ENCODE results near the gene TSEN15.

The TSEN15 gene

GRCh38 chr1:184051485-184052193 is at the start of gene TSEN15:
TSS of gene TSEN15 (plus strand) at chr1:184051730. CDS start at chr1:184051756, 26 bp downstream.
- no peak for TF ChIP-seq SNAI2 (CRISPR knock-in tag; IDR thresholded peaks at IDR 0.05)
- peak; percentile 24; the same call in 1 of the 2 replicates for TF ChIP-seq RARB (CRISPR knock-in tag; IDR thresholded peaks at IDR 0.05)
- peak; percentile 97 for ATAC-seq

GRCh38 chr1:184002071-184002470 is 49.5 kb upstream of the TSEN15 start:
- TF ChIP-seq, protein P1, sequence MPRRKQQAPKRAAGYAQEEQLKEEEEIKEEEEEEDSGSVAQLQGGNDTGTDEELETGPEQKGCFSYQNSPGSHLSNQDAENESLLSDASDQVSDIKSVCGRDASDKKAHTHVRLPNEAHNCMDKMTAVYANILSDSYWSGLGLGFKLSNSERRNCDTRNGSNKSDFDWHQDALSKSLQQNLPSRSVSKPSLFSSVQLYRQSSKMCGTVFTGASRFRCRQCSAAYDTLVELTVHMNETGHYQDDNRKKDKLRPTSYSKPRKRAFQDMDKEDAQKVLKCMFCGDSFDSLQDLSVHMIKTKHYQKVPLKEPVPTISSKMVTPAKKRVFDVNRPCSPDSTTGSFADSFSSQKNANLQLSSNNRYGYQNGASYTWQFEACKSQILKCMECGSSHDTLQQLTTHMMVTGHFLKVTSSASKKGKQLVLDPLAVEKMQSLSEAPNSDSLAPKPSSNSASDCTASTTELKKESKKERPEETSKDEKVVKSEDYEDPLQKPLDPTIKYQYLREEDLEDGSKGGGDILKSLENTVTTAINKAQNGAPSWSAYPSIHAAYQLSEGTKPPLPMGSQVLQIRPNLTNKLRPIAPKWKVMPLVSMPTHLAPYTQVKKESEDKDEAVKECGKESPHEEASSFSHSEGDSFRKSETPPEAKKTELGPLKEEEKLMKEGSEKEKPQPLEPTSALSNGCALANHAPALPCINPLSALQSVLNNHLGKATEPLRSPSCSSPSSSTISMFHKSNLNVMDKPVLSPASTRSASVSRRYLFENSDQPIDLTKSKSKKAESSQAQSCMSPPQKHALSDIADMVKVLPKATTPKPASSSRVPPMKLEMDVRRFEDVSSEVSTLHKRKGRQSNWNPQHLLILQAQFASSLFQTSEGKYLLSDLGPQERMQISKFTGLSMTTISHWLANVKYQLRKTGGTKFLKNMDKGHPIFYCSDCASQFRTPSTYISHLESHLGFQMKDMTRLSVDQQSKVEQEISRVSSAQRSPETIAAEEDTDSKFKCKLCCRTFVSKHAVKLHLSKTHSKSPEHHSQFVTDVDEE (CRISPR knock-in tag; IDR thresholded peaks at IDR 0.05): no peak
- TF ChIP-seq ZC3H10 (CRISPR knock-in tag; IDR thresholded peaks at IDR 0.05) (peak; percentile 70), ZNF8 (CRISPR knock-in tag; IDR thresholded peaks at IDR 0.05) (no peak), ESRRG (CRISPR knock-in tag; IDR thresholded peaks at IDR 0.05) (no peak), PPARA (CRISPR knock-in tag; IDR thresholded peaks at IDR 0.05; ENCODE audit: borderline replicate concordance) (no peak), OSR1 (CRISPR knock-in tag; IDR thresholded peaks at IDR 0.05) (peak; percentile 95), RARB (CRISPR knock-in tag; IDR thresholded peaks at IDR 0.05) (0 out of 2 replicates have a peak, but pooled peaks have one; percentile 58), SNAI2 (CRISPR knock-in tag; IDR thresholded peaks at IDR 0.05) (no peak), ISL1 (CRISPR knock-in tag; IDR thresholded peaks at IDR 0.05) (no peak), TOX (CRISPR knock-in tag; IDR thresholded peaks at IDR 0.05; ENCODE audit: borderline replicate concordance) (peak; percentile 78; the same call in 1 of the 2 replicates)
- peak; percentile 99 for ATAC-seq

- TF ChIP-seq, protein P1 (CRISPR knock-in tag; IDR thresholded peaks at IDR 0.05): no peak
- TF ChIP-seq, protein P2, sequence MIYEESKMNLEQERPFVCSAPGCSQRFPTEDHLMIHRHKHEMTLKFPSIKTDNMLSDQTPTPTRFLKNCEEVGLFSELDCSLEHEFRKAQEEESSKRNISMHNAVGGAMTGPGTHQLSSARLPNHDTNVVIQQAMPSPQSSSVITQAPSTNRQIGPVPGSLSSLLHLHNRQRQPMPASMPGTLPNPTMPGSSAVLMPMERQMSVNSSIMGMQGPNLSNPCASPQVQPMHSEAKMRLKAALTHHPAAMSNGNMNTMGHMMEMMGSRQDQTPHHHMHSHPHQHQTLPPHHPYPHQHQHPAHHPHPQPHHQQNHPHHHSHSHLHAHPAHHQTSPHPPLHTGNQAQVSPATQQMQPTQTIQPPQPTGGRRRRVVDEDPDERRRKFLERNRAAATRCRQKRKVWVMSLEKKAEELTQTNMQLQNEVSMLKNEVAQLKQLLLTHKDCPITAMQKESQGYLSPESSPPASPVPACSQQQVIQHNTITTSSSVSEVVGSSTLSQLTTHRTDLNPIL (CRISPR knock-in tag; IDR thresholded peaks at IDR 0.05; ENCODE audit: low read depth): no peak
- no peak for TF ChIP-seq SNAI2 (CRISPR knock-in tag; IDR thresholded peaks at IDR 0.05)
- TF ChIP-seq CSRNP3 (CRISPR knock-in tag; IDR thresholded peaks at IDR 0.05): no peak
- TF ChIP-seq ARNTL (CRISPR knock-in tag; IDR thresholded peaks at IDR 0.05; ENCODE audit: borderline replicate concordance, low read depth): no peak
- ATAC-seq: no peak
Observed at GRCh38 chr1:184004935-184005334, 46.6 kb upstream of the TSEN15 start.

DNA sequence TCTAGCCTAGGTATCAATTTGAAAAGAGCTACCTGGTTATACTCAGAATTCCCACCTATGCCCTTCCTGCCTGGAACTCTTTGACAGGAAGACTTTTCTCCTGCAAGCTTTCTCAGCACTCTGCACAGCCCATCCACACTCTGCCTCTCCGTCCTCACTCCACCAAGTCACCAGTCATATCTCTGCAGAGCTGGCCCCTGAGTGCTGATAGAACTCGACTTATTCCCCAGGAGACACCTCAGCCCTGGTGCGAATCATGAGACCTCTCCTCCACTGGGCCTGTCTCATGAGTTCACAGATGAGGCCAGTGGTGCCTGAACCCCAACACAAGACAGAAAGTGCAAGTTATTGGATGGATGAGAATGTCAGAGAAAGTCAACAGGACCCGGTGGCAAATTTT is 46.0 kb upstream of the TSEN15 start:
- ATAC-seq: no peak
- TF ChIP-seq ZNF8 (CRISPR knock-in tag; IDR thresholded peaks at IDR 0.05): no peak
- no peak for TF ChIP-seq ARNTL (CRISPR knock-in tag; IDR thresholded peaks at IDR 0.05; ENCODE audit: borderline replicate concordance, low read depth)
- no peak for TF ChIP-seq TCF4 (CRISPR knock-in tag; IDR thresholded peaks at IDR 0.05; ENCODE audit: borderline replicate concordance)
- TF ChIP-seq ZC3H10 (CRISPR knock-in tag; IDR thresholded peaks at IDR 0.05): no peak
- TF ChIP-seq ZFP3 (CRISPR knock-in tag; IDR thresholded peaks at IDR 0.05): no peak
- TF ChIP-seq ZNF565 (CRISPR knock-in tag; conservative IDR thresholded peaks at IDR 0.05; ENCODE audit: low read depth): no peak

DNA sequence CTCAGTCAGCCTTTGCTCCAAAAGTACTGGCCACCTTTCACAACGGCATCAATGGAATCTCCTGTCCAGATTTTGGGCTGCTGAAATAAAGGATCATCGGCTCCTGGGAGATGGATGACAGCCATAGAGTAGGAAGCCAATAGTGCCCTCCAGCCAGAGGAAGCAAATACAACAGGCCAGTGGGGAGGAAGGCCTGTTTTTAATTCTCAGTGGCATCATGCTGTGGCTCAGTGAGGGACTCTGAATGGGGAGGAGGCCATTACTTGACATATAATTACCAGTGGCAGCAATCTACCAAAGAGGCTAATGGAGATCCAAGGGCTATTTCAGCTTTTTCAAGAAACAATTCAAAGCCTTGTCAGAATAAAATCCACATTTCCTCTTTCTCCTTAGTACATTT is 40.7 kb upstream of the TSEN15 start:
- no peak for TF ChIP-seq ZC3H10 (CRISPR knock-in tag; IDR thresholded peaks at IDR 0.05)
- ATAC-seq: no peak

Data from SK-N-SH treated with all-trans-retinoic acid at 6 μM for 48 hours (cell line).